ENCODE results near the gene ATAD5. TPM values are rescaled to one million over a fixed set of nuclear protein-coding genes. Genes with fewer than 3 reads are reported as not detected.
"Not testable (repeated sequence)": the region's sequence is repeated elsewhere in the genome, so short reads cannot be mapped to it uniquely, and the experiment has no call there.

ATAD5 gene, protein sequence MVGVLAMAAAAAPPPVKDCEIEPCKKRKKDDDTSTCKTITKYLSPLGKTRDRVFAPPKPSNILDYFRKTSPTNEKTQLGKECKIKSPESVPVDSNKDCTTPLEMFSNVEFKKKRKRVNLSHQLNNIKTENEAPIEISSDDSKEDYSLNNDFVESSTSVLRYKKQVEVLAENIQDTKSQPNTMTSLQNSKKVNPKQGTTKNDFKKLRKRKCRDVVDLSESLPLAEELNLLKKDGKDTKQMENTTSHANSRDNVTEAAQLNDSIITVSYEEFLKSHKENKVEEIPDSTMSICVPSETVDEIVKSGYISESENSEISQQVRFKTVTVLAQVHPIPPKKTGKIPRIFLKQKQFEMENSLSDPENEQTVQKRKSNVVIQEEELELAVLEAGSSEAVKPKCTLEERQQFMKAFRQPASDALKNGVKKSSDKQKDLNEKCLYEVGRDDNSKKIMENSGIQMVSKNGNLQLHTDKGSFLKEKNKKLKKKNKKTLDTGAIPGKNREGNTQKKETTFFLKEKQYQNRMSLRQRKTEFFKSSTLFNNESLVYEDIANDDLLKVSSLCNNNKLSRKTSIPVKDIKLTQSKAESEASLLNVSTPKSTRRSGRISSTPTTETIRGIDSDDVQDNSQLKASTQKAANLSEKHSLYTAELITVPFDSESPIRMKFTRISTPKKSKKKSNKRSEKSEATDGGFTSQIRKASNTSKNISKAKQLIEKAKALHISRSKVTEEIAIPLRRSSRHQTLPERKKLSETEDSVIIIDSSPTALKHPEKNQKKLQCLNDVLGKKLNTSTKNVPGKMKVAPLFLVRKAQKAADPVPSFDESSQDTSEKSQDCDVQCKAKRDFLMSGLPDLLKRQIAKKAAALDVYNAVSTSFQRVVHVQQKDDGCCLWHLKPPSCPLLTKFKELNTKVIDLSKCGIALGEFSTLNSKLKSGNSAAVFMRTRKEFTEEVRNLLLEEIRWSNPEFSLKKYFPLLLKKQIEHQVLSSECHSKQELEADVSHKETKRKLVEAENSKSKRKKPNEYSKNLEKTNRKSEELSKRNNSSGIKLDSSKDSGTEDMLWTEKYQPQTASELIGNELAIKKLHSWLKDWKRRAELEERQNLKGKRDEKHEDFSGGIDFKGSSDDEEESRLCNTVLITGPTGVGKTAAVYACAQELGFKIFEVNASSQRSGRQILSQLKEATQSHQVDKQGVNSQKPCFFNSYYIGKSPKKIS (N-terminal part only)
- total RNA-seq: 21.1 and 22.2 TPM in 2 replicates

DNA sequence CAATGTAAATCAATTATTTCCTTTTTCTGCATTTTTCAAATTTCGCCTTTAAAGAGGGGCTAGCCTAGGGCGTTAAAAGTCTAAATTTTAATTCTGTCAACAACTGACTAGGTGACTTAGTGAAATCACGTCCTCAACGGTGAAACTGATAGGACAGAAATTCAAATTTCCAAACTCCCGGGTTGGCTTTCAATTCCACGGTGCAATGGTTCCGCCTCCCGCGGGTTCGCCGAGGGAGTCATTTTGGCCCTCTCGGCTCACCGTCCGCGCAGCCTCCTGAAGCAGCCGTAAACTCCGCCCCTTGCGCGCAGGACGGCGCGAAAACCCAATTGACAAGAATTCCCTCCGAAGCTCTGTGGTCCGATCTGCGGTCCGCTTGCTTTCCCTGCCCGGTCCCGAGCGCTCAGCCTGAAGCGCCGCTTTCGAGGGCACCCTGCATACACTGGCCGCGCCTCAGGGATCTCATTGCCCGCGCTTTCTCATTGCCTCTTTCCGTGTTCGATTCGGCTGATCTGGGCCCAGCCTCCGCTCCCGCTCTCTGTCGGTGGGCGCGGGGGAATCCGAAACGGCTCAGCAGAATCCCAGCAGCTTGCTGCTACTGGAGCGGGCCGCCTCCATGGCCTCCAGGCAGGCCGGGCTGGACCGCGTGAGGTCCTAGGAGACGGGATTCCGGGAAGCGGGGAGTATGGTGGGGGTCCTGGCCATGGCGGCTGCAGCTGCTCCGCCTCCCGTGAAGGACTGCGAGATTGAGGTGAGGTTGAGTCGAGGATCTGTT is at the start of gene ATAD5:
Gene ATAD5, plus strand, starts transcription at position 304 of the 775 bp plus-strand sequence. Its CDS starts 382 bp downstream, at position 686.
- intact Hi-C loops (cut with micrococcal nuclease): loop anchor here (1.0 to 5.0 kb wide), 4 partner anchors 8 to 480 kb away; partner anchors contain the start of genes CRLF3, EVI2B, GOSR1 and TEFM

DNA sequence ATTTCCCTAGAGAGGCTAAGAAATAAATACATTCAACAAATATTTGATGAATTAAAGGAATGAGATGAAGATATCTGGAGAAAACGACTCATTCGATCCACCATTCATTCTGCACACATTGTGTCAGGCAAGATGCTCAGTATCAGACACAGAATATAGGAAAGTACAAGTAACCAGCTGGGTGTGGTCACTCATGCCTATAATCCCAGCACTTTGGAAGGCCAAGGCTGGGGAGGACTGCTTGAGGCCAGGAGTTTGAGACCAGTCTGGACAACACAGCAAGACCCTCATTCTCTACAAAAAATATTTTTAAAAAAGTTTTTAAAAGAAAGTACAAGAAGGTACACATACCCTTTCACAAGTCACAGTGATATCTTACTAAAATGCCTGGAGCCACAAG is 49.6 kb upstream of the ATAD5 start:
- intact Hi-C loops (cut with micrococcal nuclease): no loop called here

DNA sequence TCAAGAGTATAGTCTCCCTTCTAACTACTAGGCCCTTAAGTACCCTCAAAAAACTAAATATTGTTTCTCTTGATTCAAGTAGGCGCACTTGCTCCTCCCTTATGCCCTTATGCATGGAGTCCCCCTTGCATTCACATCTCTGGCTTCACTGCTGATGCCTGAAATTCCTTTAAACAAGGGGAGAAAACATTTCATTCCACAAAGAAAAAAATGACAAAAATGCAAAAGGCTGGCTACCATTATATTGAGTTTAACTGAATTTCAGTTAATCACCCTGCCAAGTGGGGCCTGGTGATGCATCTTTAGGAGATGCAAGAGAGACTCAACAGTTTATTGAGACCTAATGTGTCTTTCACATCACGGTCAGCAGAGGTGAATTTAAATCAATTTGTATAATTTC is 42.8 kb upstream of the ATAD5 start:
- intact Hi-C loops (cut with micrococcal nuclease): loop anchor here (5.0 kb wide), 1 partner anchor 57 kb away; no protein-coding TSS in a partner anchor

DNA sequence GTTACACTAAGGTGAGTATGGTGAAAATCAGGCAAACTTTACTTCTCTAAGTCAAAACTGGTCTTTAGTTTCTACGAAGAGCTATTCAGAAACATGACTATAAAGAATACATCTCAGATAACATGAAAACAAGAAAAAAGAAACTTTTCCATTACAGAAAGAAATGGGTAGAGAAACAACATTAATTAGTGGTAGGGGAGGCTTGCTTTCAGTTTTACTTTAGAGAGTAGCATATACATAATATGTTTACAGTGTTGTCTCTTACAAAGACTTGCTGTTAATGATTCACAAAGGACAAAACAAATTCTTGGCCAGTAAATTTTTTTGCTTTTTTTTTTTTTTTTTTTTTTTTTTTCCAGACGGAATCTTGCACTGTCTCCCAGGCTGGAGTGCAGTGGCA is 41.5 kb upstream of the ATAD5 start:
- intact Hi-C loops (cut with micrococcal nuclease): loop anchor here (1.0 kb wide), 1 partner anchor 36 kb away; no protein-coding TSS in a partner anchor

DNA sequence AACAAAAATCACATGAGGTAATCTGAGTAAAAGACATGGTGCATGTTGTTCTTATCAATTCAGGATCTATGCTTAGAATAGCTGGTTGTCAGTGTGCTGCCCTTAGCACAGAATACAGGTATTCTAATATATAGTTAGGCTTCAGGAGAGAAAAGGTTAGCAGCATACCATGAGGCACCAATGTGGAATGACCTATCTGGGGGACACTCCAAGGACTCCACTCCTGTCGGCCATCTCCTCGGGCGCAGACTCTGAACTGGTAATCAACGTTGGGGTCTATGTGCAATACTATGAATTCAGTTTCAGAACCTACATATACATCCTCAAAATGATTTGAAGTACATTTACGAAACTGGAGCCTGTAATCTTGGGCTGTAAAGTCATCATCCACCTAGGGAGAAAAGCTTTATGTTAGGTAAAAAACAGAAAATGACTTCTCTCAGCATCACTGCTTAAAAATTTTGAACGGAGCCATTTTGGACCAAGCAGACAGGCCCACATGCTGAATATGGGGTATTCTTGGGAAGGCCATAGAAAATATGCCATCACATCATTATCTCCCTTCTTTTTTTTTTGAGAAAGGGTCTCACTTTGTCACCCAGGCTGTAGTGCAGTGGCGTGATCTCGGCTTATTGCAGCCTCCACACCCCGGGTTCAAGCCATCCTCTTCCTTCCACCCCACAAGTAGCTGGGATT is 38.3 kb upstream of the ATAD5 start:
- intact Hi-C loops (cut with micrococcal nuclease): no loop called here

DNA sequence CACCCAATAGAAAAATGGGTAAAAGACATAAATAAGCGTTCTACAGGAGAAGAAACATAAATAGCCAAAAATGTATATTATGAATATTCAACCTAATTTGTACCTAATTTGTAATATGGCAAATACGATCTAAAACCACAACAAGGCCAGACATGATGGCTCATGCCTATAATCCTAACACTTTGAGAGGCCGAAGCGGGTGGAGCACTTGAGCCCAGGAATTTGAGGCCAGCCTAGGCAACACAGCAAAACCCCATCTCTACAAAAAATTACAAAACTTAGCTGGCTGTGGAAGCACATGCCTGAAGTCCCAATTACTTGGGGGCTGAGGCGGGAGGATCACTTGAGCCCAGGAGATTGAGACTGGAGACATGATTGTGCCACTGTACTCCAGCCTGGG is 37.4 kb upstream of the ATAD5 start:
- intact Hi-C loops (cut with micrococcal nuclease): no loop called here

DNA sequence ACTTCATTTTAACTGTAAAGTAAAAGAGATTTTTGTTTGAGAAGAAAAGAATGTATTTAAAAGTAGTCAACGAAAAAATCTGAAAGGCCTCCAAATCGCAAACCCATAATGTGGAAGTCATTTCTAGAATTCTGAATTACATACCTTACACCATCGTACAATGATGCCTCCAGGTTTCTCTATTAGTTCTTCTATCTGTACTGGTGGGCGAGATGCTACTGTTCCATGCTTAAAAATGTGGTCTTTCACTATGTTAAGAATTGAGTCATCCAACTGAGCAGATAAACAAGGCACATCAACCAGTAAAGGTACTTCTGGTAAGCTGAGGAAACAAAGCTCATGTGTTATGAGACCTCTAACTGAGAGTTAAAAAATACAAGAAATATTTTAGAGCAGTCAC is 35.8 kb upstream of the ATAD5 start:
- intact Hi-C loops (cut with micrococcal nuclease): no loop called here

DNA sequence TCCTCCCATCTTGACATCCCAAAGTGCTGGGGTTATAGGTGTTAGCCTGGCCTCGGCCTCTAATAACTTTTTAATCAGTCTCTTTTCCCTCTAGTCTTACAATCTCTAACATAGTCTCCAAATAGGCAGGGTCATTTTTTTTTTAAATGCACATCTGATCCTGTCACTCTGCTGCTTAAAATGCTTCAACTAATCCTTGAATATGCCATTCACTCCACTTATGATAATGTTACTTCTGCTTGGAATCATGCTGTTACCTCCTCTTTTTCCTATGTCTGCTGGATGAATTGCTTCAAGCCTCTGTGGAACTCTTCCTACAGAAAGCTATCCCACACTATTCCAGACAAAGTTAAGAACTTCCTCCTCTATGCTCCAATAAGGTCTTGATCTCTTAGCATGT is 30.1 kb upstream of the ATAD5 start:
- intact Hi-C loops (cut with micrococcal nuclease): no loop called here

DNA sequence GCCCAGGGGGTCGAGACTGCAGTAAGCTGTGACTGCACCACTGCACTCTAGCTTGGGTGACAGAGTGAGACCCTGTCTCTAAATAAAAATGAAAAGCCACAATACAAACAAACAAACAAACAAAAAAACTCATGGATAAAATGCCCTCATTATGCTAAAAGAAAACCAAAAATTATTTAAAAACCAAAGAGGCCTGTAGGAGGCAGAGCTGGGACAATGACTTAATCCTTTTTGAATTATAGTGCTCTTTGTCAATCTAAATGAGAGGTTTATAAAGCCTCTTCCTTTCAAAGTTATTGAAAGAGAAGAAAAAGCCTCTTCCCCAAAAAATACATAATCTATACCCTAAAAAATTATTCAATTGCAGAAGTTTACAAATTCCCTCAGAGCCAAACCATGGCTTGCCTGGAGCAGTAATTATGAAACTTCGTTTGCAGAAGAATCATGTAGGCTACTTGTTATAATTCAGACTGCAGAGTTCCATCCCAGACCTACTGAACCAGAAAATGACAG is 25.8 kb upstream of the ATAD5 start:
- intact Hi-C loops (cut with micrococcal nuclease): loop anchor here (5.0 kb wide), 1 partner anchor 74 kb away; no protein-coding TSS in a partner anchor

DNA sequence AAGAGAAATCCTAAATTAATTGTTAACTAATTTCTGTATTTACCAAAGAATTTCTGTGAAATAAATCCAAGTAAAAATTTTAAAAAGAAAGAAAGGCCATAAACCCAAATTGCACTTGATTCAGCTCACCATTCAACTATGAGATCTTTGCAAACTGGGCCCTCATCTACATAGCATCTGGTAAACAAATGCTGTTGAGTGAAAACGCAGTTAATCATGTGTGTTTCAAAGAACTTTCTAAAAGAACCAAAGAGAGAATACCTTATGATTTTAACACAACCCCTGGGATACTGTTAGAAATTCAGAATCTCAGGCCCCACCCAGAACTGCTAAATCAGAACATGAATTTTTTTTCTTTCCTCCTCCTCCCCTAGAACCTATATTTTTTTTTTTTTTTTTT is 23.9 kb upstream of the ATAD5 start:
- intact Hi-C loops (cut with micrococcal nuclease): loop anchor here (5.0 kb wide), 1 partner anchor 76 kb away; no protein-coding TSS in a partner anchor

DNA sequence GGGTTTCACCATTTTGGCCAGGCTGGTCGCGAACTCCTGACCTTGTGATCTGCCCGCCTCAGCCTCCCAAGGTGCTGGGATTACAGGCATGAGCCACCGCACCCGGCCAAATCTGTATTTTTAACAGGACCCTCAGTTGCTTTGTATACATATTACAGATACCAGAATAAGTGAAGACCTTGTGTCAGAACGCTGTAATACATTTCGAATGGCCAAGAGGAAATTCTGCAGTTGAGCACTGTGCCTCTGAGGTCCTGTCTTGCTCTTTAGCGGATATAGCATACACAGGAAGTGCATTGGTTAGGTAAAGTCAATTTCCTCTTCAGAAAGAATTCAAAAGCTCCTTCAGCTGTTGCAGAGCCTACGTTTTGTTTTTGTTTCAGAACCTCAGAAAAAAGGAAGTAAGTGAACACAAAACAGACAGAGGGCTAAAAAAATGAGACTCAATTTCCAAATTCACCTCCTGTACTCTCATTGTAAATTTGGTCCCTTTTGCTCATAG is 22.9 kb upstream of the ATAD5 start:
- intact Hi-C loops (cut with micrococcal nuclease): loop anchor here (1.0 to 5.0 kb wide), 2 partner anchors 15 to 77 kb away; partner anchors contain the start of gene CRLF3

DNA sequence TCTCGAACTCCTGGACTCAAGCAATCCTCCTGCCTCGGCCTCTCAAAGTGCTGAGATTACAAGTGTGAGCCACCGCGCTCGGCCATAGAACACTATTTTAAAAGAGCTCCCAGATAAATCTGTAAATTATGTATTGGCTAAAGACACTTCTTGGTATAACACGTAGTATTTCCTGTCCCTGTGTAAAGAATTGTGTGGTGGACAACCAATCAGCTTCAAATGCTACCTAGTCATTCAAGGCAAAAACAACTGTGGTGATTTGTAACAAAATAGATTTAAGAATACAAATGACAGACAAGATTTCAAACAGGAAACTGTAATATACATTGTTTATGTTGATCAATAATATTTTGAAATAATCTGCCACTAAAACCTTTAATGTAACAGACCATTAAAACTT is 21.9 kb upstream of the ATAD5 start:
- intact Hi-C loops (cut with micrococcal nuclease): loop anchor here (1.0 to 5.0 kb wide), 2 partner anchors 14 to 78 kb away; partner anchors contain the start of gene CRLF3

DNA sequence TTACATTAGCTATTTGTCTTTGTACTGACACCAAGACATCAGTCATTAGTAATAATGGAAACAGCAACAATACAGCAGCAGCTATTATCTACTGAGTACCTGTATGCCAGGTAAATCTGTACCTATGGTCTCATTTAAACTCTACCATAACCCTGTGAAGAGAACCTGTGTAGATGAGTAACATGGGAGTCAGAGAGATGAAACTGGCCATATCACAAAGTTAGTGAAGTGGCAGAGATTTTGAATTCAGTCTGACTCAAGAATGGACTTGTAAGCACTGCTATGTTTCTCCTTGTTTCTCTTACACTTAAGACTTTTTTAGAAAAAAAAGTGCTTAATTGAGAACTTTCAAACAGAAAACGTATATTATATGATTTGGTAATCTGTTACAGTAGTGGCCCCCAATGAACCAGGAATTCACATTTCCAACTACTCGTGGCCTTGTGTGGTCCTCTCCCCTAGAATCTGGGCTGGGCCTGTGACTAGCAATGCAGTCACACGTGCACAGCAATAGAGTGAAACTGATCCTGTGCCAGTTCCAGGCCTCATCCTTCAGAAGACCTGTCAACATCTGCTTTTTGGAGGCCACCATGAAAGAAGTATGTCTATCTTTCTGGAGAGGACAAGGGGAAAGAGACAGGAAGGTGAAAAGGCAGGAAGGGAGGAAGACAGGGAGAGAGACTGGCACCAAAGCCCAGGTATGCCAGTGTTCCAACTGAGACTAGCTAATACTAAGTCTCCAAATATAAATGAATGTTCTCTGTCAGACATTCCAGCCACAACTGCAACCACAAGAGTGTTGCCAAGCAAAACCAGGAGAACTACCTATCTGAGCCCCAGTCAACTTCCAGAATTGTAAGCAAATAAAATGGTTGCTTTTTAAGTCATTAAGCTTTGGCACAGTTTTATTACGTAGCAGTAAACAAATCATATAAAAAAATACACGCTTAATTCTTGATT is 19.3 kb upstream of the ATAD5 start:
- intact Hi-C loops (cut with micrococcal nuclease): no loop called here

DNA sequence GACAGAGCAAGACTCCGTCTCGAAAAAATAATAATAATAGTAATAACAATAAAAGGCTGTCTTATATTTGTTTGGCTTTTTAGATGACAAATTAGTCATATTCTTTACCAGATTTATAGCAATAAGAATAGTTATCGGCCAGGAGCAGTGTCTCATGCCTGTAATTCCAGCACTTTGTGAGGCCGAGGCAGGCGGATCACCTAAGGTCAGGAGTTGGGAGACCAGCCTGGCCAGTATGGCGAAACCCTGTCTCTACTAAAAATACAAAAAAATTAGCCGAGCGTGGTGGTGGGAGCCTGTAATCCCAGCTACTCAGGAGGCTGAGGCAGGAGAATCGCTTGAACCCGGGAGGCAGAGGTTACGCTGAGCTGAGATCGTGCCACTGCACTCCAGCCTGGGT is 17.5 kb upstream of the ATAD5 start:
- intact Hi-C loops (cut with micrococcal nuclease): not testable (repeated sequence)

DNA sequence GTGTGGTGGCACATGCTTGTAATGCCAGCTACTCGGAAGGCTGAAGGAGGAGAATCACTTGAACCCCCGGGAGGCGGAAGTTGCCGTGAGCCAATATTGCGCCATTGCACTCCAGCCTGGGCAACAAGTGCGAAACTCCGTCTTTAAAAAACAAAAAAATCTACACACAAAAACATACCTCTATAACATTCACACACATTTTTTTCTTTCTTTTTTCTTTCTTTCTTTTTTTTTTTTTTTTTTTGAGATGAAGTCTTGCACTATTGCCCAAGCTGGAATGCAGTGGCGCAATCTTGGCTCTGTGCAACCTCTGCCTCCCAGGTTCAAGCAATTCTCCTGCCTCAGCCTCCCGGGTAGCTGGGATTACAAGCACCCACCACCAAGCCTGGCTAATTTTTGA is 16.9 kb upstream of the ATAD5 start:
- intact Hi-C loops (cut with micrococcal nuclease): not testable (repeated sequence)

DNA sequence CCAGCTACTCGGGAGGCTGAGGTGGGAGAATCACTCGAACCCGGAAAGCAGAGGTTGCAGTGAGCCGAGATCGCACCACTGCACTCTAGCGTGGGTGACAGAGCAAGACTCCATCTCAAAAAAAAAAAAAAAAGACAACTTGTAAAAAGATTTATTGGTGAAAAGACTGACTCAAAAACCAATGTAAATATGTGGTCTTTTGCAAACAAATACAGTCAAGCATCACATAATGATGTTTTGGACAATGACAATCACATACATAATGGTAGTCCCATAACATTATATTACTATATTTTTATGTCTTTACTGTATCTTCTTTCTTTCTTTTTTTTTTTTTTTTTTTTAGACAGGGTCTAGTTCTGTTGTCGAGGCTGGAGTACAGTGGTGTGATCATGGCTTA is 15.6 kb upstream of the ATAD5 start:
- intact Hi-C loops (cut with micrococcal nuclease): no loop called here

DNA sequence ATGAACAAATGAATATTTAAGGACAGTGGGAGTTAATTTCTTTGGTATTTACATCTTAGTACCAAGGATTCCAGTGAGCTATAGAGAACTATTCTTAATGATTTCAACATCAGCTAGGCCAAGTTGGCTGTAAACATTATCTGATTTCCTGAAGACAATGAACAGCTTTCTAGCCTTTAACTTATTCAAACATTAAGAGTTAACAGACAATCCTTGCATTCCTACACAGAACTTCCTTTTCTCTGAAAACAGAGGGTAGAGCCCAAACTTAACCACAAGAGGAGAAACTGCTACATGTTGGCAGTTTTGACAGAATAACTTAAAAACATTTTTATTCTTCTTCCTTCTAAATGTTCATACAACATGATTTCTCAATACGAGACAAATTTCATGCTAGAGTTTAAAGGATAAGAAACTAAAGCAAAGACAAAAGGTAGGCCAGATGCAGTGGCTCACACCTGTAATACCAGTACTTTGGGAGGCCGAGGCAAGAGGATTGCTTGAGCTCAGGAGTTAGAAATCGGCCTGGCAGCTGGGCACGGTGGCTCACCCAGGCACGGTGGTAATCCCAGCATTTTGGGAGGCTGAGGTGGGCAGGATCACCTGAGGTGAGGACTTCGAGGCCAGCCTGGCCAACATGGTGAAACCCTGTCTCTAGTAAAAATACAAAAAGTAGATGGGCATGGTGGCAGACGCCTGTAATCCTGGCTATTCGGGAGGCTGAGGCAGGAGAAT is 11.6 kb upstream of the ATAD5 start:
- intact Hi-C loops (cut with micrococcal nuclease): loop anchor here (5.0 to 10.0 kb wide), 7 partner anchors 88 to 705 kb away; partner anchors contain the start of genes EVI2A, GOSR1, NSRP1 and RNF135
